Nephron progenitor cell (in vitro differentiated cells): Measurements from ENCODE around the gene WFDC8.

ENCODE experiments used
- DNase-seq: peaks from one replicate; pipeline ENCODE4 v3.0.0; 2021
- H3K27ac Mint-ChIP-seq: 2 replicates; pipeline ENCODE4 v1.8.0; 2021; ENCODE audit warnings: mild to moderate bottlenecking, moderate library complexity, mixed read lengths
- H3K27me3 Mint-ChIP-seq: 2 replicates; pipeline ENCODE4 v1.8.0; 2021; ENCODE audit warnings: mild to moderate bottlenecking, low read depth, mixed read lengths; ENCODE audit not compliant: poor library complexity
- H3K36me3 Mint-ChIP-seq: 2 replicates; pipeline ENCODE4 v1.8.0; 2021; ENCODE audit warnings: low read depth, mixed read lengths
- H3K4me1 Mint-ChIP-seq: 2 replicates; pipeline ENCODE4 v1.8.0; 2021; ENCODE audit warnings: mixed read lengths
- H3K4me3 Mint-ChIP-seq: 2 replicates; pipeline ENCODE4 v1.8.0; 2021; ENCODE audit warnings: mild to moderate bottlenecking, moderate library complexity, mixed read lengths
- H3K9me3 Mint-ChIP-seq: 2 replicates; pipeline ENCODE4 v1.8.0; 2021; ENCODE audit warnings: mild to moderate bottlenecking, moderate library complexity, mixed read lengths
- CTCF ChIP-seq: fragments of 200-600 bp; sonication (generic); IDR thresholded peaks from 2 replicates; pipeline ENCODE4 v1.5.0; 2021; ENCODE audit warnings: antibody characterized with exemption

The WFDC8 gene

GRCh38 chr20:45564760-45565276, 14.3 kb downstream of the WFDC8 start:
- H3K4me1 Mint-ChIP-seq = no peaks in the 10 kb centered on the region
- DNase-seq = no peak
- no peaks in the 10 kb centered on the region for H3K36me3 Mint-ChIP-seq
- H3K4me3 Mint-ChIP-seq = no peak overlapping the region
- H3K27ac Mint-ChIP-seq = no peak overlapping the region
- H3K9me3 Mint-ChIP-seq = peaks cover 2% of the 10 kb centered on the region
- peaks cover 10% of the 10 kb centered on the region for H3K27me3 Mint-ChIP-seq
- no peak for TF ChIP-seq CTCF

GRCh38 chr20:45555198-45555597, 23.9 kb downstream of the WFDC8 start:
- no peaks in the 10 kb centered on the region for H3K9me3 Mint-ChIP-seq
- TF ChIP-seq CTCF = no peak
- H3K4me1 Mint-ChIP-seq = no peaks in the 10 kb centered on the region
- H3K27me3 Mint-ChIP-seq = peaks cover 4% of the 10 kb centered on the region
- H3K27ac Mint-ChIP-seq = no peak overlapping the region
- no peak for DNase-seq
- H3K4me3 Mint-ChIP-seq = no peak overlapping the region
- no peaks in the 10 kb centered on the region for H3K36me3 Mint-ChIP-seq

- no peak for TF ChIP-seq CTCF
- no peak for DNase-seq
- H3K9me3 Mint-ChIP-seq = no peaks in the 10 kb centered on the region
- no peak overlapping the region for H3K27ac Mint-ChIP-seq
- no peak overlapping the region for H3K4me3 Mint-ChIP-seq
- peaks cover 12% of the 10 kb centered on the region for H3K27me3 Mint-ChIP-seq
- H3K36me3 Mint-ChIP-seq = no peaks in the 10 kb centered on the region
- no peaks in the 10 kb centered on the region for H3K4me1 Mint-ChIP-seq
These were observed 26.6 kb downstream of the WFDC8 start for GRCh38 chr20:45552456-45552855.

- Mint-ChIP-seq H3K4me3 (no peak overlapping the region), H3K27me3 (peaks cover 16% of the 10 kb centered on the region), H3K9me3 (no peaks in the 10 kb centered on the region), H3K4me1 (no peaks in the 10 kb centered on the region), H3K36me3 (no peaks in the 10 kb centered on the region), H3K27ac (no peak overlapping the region)
- TF ChIP-seq CTCF = no peak
- DNase-seq = no peak
These were observed 28.3 kb downstream of the WFDC8 start for GRCh38 chr20:45550765-45551164.

- Mint-ChIP-seq H3K4me3 (no peak overlapping the region), H3K9me3 (no peaks in the 10 kb centered on the region), H3K27ac (no peak overlapping the region), H3K27me3 (peaks cover 21% of the 10 kb centered on the region), H3K36me3 (no peaks in the 10 kb centered on the region), H3K4me1 (no peaks in the 10 kb centered on the region)
- DNase-seq = no peak
- TF ChIP-seq CTCF = no peak
These were observed 30.7 kb downstream of the WFDC8 start for GRCh38 chr20:45548410-45548809.

- H3K4me3 Mint-ChIP-seq = no peak within 1 kb of the TSS
- no peaks in the 10 kb centered on the region for H3K4me1 Mint-ChIP-seq
- peak within 1 kb of the TSS; percentile 26 for H3K27ac Mint-ChIP-seq
- no peak for TF ChIP-seq CTCF
- DNase-seq = no peak
- no peaks in the 10 kb centered on the region for H3K36me3 Mint-ChIP-seq
- no peaks in the 10 kb centered on the region for H3K9me3 Mint-ChIP-seq
- peaks cover 25% of the 10 kb centered on the region for H3K27me3 Mint-ChIP-seq
These were observed 31.8 kb downstream of the WFDC8 start, which contains the start of gene EPPIN for GRCh38 chr20:45547206-45547770. TSS of gene EPPIN (minus strand) at chr20:45547401. CDS start at chr20:45547357, 44 bp downstream.
